Type B pancreatic cell (in vitro differentiated cells): ENCODE results near the gene NELFE. TPM values are rescaled to one million over a fixed set of nuclear protein-coding genes. Genes with fewer than 3 reads are reported as not detected.
A peak's percentile ranks its signal among the peaks of the same experiment; 100 is the strongest.

Experiments
- DNase-seq: peaks from one replicate; pipeline ENCODE4 v3.0.0; 2021; ENCODE audit warnings: mixed read lengths; ENCODE audit not compliant: unreplicated experiment; ENCODE audit errors: extremely low spot score
- H3K27ac Mint-ChIP-seq: 2 replicates; pipeline ENCODE4 v1.8.0; 2021; ENCODE audit warnings: mild to moderate bottlenecking, mixed read lengths
- H3K27me3 Mint-ChIP-seq: 2 replicates; pipeline ENCODE4 v1.8.0; 2021; ENCODE audit warnings: mixed read lengths
- H3K36me3 Mint-ChIP-seq: 2 replicates; pipeline ENCODE4 v1.8.0; 2021; ENCODE audit warnings: mixed read lengths
- H3K4me1 Mint-ChIP-seq: one replicate; pipeline ENCODE4 v1.8.0; 2021; ENCODE audit warnings: mixed read lengths; ENCODE audit not compliant: unreplicated experiment
- H3K4me3 Mint-ChIP-seq: 2 replicates; pipeline ENCODE4 v1.8.0; 2021; ENCODE audit warnings: mild to moderate bottlenecking, mixed read lengths
- H3K9me3 Mint-ChIP-seq: 2 replicates; pipeline ENCODE4 v1.8.0; 2021; ENCODE audit warnings: mixed read lengths
- CTCF ChIP-seq: fragments of 200-600 bp; sonication (generic); conservative IDR thresholded peaks from 2 replicates; pipeline ENCODE4 v1.5.0; 2021; ENCODE audit warnings: antibody characterized with exemption, mild to moderate bottlenecking
- microRNA-seq: library from miRNA; unstranded; fragments of <30 nt; microRNA quantifications from one replicate; pipeline ENCODE4, GENCODE V29; 2020
- total RNA-seq: library from RNA; stranded (reverse); gene quantifications from 2 replicates; pipeline ENCODE4 v1.2.1, GENCODE V29; 2021; ENCODE audit warnings: low replicate concordance

NELFE gene
- total RNA-seq, 1 donor from 2014 or later, result 73.0 TPM

- no peak overlapping the region for H3K4me3 Mint-ChIP-seq
Measured at GRCh38 chr6:31905041-31905440, 53.7 kb downstream of the NELFE start.

GRCh38 chr6:31903957-31904356 is 54.8 kb downstream of the NELFE start:
- TF ChIP-seq CTCF, result no peak
- peak overlapping the region; percentile 39 for H3K4me3 Mint-ChIP-seq
- H3K4me1 Mint-ChIP-seq, result peaks cover 23% of the 10 kb centered on the region
- no peaks in the 10 kb centered on the region for H3K9me3 Mint-ChIP-seq
- no peak overlapping the region for H3K27ac Mint-ChIP-seq
- H3K27me3 Mint-ChIP-seq, result no peaks in the 10 kb centered on the region
- no peak for DNase-seq
- H3K36me3 Mint-ChIP-seq, result no peaks in the 10 kb centered on the region

More at GRCh38 chr6:31905041-31905440, 53.7 kb downstream of the NELFE start:
- Mint-ChIP-seq H3K27ac (no peak overlapping the region), H3K36me3 (no peaks in the 10 kb centered on the region), H3K4me1 (peaks cover 15% of the 10 kb centered on the region), H3K9me3 (no peaks in the 10 kb centered on the region), H3K27me3 (no peaks in the 10 kb centered on the region)
- TF ChIP-seq CTCF, result no peak
- no peak for DNase-seq

Small RNA genes lying within 50 kb of the gene (microRNA-seq; reads per million reads assigned to microRNA genes)
- gene MIR1236, result 0.83 reads per million

Other genes with a start within 250 kb of the NELFE start
- 1.5 TPM in 1 of 2 replicates, not detected in the other for gene LY6G6D, start 243.6 kb downstream of the NELFE start, total RNA-seq
- gene LY6G6C, start 237.2 kb downstream of the NELFE start, total RNA-seq, result 2.5 and 16.2 TPM in 2 replicates
- gene MPIG6B, start 235.6 kb downstream of the NELFE start, total RNA-seq, result 0.41 and 0.81 TPM in 2 replicates
- 101 and 138 TPM in 2 replicates for gene DDAH2, start 229.7 kb downstream of the NELFE start, total RNA-seq
- 294 and 381 TPM in 2 replicates for gene CLIC1, start 222.4 kb downstream of the NELFE start, total RNA-seq
- gene MSH5, start 219.0 kb downstream of the NELFE start, total RNA-seq, result 20.7 and 46.7 TPM in 2 replicates
- 3.2 and 8.9 TPM in 2 replicates for gene SAPCD1, start 196.3 kb downstream of the NELFE start, total RNA-seq
- 6.1 and 6.4 TPM in 2 replicates for gene VWA7, start 181.6 kb downstream of the NELFE start, total RNA-seq
- gene VARS1, start 163.2 kb downstream of the NELFE start, total RNA-seq, result 89.0 and 104 TPM in 2 replicates
- 57.9 and 74.5 TPM in 2 replicates for gene LSM2, start 152.0 kb downstream of the NELFE start, total RNA-seq
- 1.8 and 1.9 TPM in 2 replicates for gene HSPA1L, start 143.7 kb downstream of the NELFE start, total RNA-seq
- gene HSPA1A, start 143.4 kb downstream of the NELFE start, total RNA-seq, result 45.7 and 54.7 TPM in 2 replicates
- 132 and 252 TPM in 2 replicates for gene HSPA1B, start 131.2 kb downstream of the NELFE start, total RNA-seq
- 46.9 and 62.5 TPM in 2 replicates for gene NEU1, start 96.2 kb downstream of the NELFE start, total RNA-seq
- gene SLC44A4, start 80.0 kb downstream of the NELFE start, total RNA-seq, result 8.8 and 10.6 TPM in 2 replicates
- gene EHMT2, start 61.3 kb downstream of the NELFE start, total RNA-seq, result 59.9 and 136 TPM in 2 replicates
- gene ZBTB12, start 56.9 kb downstream of the NELFE start, total RNA-seq, result 8.2 and 37.7 TPM in 2 replicates
- 2.2 and 3.6 TPM in 2 replicates for gene C2, start 31.3 kb downstream of the NELFE start, total RNA-seq
- gene CFB, start 12.9 kb downstream of the NELFE start, total RNA-seq, result 7.8 and 13.6 TPM in 2 replicates
- 84.2 and 100 TPM in 2 replicates for gene SKIC2, start 204 bp upstream of the NELFE start, total RNA-seq
- 24.2 and 28.9 TPM in 2 replicates for gene DXO, start 13.2 kb upstream of the NELFE start, total RNA-seq
- 5.2 and 9.7 TPM in 2 replicates for gene C4A, start 23.1 kb upstream of the NELFE start, total RNA-seq
- gene C4B, start 55.8 kb upstream of the NELFE start, total RNA-seq, result 5.3 and 9.2 TPM in 2 replicates
- gene CYP21A2, start 79.4 kb upstream of the NELFE start, total RNA-seq, result 0.14 and 0.68 TPM in 2 replicates
- 20.8 and 22.2 TPM in 2 replicates for gene TNXB, start 150.4 kb upstream of the NELFE start, total RNA-seq
- gene ATF6B, start 169.3 kb upstream of the NELFE start, total RNA-seq, result 95.8 and 99.3 TPM in 2 replicates
- 8.4 and 10.1 TPM in 2 replicates for gene FKBPL, start 171.3 kb upstream of the NELFE start, total RNA-seq
- 1.00 and 2.7 TPM in 2 replicates for gene PRRT1, start 193.0 kb upstream of the NELFE start, total RNA-seq
- 44.1 and 46.9 TPM in 2 replicates for gene PPT2, start 195.2 kb upstream of the NELFE start, total RNA-seq
- gene EGFL8, start 205.6 kb upstream of the NELFE start, total RNA-seq, result 27.1 and 35.8 TPM in 2 replicates
- gene AGPAT1, start 217.1 kb upstream of the NELFE start, total RNA-seq, result 64.1 and 76.3 TPM in 2 replicates
- gene RNF5, start 219.4 kb upstream of the NELFE start, total RNA-seq, result 49.4 and 69.2 TPM in 2 replicates
- 11.1 and 16.9 TPM in 2 replicates for gene AGER, start 225.3 kb upstream of the NELFE start, total RNA-seq
- 137 and 166 TPM in 2 replicates for gene PBX2, start 231.2 kb upstream of the NELFE start, total RNA-seq
- 0.48 and 3.3 TPM in 2 replicates for gene GPSM3, start 233.7 kb upstream of the NELFE start, total RNA-seq